Dendritic cell treated with granulocyte-macrophage colony-stimulating factor and Interleukin-4, amounts not matched to agents 40 ng/mL and 50 ng/mL, for 4 days (primary cell): ENCODE data around the gene MACROD1.

Experiments
- H3K27ac Mint-ChIP-seq: one replicate; pipeline ENCODE4 v1.8.0; 2022; ENCODE audit warnings: mild to moderate bottlenecking, mixed read lengths
- H3K27me3 Mint-ChIP-seq: one replicate; pipeline ENCODE4 v1.8.0; 2022; ENCODE audit warnings: mild to moderate bottlenecking, mixed read lengths
- H3K36me3 Mint-ChIP-seq: one replicate; pipeline ENCODE4 v1.8.0; 2022; ENCODE audit warnings: low read depth, mixed read lengths
- H3K4me1 Mint-ChIP-seq: one replicate; pipeline ENCODE4 v1.8.0; 2022; ENCODE audit warnings: low read depth, mixed read lengths
- H3K4me3 Mint-ChIP-seq: one replicate; pipeline ENCODE4 v1.8.0; 2022; ENCODE audit warnings: mild to moderate bottlenecking, moderate library complexity, mixed read lengths
- H3K9me3 Mint-ChIP-seq: one replicate; pipeline ENCODE4 v1.8.0; 2022; ENCODE audit warnings: mixed read lengths
- intact Hi-C: fragments of 100-400 bp; cut with micrococcal nuclease; formaldehyde crosslinking; loops from one replicate; pipeline ENCODE4 v1.15.0; 2022

Gene MACROD1

DNA sequence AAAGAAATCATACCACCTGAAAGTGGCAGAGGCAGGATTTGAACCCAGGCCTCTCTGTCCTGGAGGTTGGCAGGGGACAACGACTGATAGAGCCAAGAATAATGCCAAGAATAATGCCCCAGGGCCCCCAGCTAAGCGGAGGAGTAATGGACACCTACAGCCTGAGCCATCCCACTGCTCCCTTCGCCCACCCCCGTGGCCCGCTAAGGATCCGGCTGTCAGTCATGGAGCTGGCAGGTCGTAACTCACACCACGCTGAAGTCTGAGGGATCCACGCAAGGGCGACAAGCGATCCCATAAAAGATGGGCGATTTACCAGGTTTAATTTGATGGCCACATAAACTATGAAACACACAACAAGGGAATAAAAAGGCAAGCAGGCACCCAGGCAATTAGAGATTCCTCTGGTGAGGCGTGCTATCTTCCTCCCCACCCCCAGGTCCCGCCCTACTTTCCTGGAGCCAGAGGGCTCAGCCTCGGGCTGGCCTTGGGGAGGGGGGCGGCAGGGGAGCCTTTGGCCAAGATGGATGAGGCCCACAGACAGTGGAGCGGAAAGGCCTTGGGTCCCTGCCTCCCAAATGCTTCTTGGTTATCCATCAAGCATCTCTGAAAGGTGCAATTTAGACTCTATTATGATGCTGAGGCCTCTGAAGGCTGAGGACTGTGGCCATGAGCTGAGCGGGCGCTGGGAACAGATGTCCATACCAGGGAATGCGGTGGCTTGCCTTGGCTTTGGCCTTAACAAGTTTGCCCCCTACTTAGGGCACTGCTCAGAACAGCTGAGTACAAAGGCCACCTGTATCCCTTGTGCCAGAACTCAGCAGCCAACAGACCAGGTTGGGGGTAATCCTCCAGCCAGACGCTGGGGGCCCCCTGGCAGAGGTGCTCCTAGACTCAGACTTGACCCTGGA lies 55.2 kb downstream of the MACROD1 start:
- Mint-ChIP-seq H3K4me1 (no peaks in the 10 kb centered on the region), H3K9me3 (no peaks in the 10 kb centered on the region), H3K27me3 (no peaks in the 10 kb centered on the region), H3K4me3 (no peak overlapping the region), H3K36me3 (no peaks in the 10 kb centered on the region), H3K27ac (no peak overlapping the region)
- intact Hi-C loops: no loop called here

DNA sequence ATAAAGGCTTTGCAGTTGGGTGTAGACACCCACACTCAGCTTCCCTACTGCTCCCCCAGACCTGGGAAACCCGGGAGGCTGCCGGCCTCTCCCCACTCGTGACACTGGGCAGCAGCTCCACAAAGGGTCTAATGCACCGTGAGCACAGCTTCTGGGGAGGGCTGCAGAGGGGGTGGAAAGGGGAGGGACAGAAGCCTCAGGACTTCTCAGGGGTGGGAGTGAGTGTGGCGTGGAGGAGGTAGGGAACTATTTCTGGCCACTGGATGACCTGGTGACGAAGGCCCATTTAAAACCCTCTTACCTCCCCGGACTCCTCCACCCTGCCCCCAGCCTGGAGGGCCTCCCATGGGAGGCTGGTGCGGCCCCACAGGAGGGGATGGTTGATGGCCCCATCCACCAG lies 56.6 kb downstream of the MACROD1 start:
- Mint-ChIP-seq H3K36me3 (no peaks in the 10 kb centered on the region), H3K4me1 (no peaks in the 10 kb centered on the region), H3K27me3 (no peaks in the 10 kb centered on the region), H3K4me3 (no peak overlapping the region), H3K27ac (no peak overlapping the region), H3K9me3 (no peaks in the 10 kb centered on the region)
- intact Hi-C loops: no loop called here

DNA sequence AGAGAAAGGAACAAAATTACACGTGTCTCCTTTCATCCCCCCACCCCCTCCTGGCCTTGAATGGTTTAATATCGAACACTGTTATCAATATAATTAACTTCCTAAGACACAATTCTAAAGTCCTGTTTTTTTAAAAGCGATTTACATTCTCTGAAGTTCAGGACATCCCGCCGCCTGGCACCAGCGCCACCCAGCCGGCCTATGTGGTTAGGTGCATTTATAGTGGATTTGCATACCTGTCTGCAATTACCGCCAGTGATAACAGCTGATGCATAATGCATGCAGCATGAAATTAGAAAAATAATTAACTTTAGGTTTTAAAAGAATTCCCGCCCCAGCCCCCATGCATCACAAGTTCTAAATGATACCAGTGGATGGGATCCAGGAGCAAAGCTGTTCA lies 58.6 kb downstream of the MACROD1 start:
- intact Hi-C loops: no loop called here
- H3K4me1 Mint-ChIP-seq: no peaks in the 10 kb centered on the region
- no peak overlapping the region for H3K4me3 Mint-ChIP-seq
- H3K36me3 Mint-ChIP-seq: no peaks in the 10 kb centered on the region
- H3K27ac Mint-ChIP-seq: no peak overlapping the region
- H3K9me3 Mint-ChIP-seq: no peaks in the 10 kb centered on the region
- H3K27me3 Mint-ChIP-seq: no peaks in the 10 kb centered on the region

DNA sequence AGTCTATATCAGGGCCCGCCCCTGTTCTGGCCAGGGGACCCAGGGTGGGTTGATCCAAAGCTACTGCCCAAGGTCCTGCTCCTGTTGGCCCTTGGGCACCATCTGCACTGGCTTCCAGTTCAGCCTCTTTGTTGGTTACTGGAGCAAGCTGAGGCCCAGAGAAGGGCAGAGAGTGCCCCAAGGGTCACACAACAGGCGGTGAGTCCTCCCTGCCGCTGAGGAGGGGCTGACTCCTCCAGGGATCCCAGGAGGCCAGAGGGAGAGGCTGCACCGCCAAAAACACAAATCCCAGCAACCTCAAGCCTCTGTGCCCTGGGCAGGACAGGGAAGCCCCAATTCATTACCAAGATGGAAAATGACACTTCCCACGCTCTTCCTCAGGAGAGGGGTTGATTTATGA lies 61.3 kb downstream of the MACROD1 start:
- intact Hi-C loops: no loop called here
- H3K27ac Mint-ChIP-seq: no peak overlapping the region
- H3K27me3 Mint-ChIP-seq: peaks cover 2% of the 10 kb centered on the region
- no peak overlapping the region for H3K4me3 Mint-ChIP-seq
- H3K4me1 Mint-ChIP-seq: no peaks in the 10 kb centered on the region
- no peaks in the 10 kb centered on the region for H3K36me3 Mint-ChIP-seq
- no peaks in the 10 kb centered on the region for H3K9me3 Mint-ChIP-seq

DNA sequence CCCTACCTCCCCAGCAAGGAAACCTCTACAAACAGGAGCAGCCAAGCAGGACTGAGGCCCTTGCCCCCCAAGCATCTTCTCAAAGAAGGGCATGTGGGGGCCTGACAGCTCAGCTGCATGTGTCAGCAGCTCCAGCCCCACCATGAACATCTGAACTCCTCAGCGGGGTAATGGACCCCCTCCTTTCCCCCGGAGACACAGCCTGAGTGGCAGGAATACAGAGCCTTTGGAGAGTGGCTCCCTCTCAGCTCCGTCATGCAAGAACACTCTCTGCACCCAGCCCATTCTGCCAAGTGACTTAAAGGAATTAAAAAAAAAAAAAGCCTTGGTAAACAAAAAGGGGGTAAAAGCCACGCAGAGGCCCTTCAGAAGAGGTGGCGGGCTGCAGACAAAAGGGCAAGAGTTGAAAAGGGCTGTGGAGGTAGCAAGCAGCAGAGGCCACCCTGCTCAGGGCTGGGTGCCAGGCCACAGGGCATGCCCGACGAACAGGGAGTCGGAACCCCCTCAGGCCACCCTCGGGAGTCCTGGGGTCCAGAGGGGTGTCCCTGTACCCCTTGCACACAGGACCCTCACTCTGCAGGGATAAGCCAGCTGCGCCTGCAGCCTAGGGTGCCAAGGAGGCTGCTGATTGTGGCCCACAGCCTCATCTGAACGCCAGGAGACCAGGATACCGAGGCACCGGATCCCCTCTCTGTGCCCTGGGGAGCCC lies 62.5 kb downstream of the MACROD1 start:
- intact Hi-C loops: no loop called here
- Mint-ChIP-seq H3K27ac (no peak overlapping the region), H3K27me3 (peaks cover 7% of the 10 kb centered on the region), H3K9me3 (no peaks in the 10 kb centered on the region), H3K36me3 (no peaks in the 10 kb centered on the region), H3K4me3 (no peak overlapping the region), H3K4me1 (no peaks in the 10 kb centered on the region)

DNA sequence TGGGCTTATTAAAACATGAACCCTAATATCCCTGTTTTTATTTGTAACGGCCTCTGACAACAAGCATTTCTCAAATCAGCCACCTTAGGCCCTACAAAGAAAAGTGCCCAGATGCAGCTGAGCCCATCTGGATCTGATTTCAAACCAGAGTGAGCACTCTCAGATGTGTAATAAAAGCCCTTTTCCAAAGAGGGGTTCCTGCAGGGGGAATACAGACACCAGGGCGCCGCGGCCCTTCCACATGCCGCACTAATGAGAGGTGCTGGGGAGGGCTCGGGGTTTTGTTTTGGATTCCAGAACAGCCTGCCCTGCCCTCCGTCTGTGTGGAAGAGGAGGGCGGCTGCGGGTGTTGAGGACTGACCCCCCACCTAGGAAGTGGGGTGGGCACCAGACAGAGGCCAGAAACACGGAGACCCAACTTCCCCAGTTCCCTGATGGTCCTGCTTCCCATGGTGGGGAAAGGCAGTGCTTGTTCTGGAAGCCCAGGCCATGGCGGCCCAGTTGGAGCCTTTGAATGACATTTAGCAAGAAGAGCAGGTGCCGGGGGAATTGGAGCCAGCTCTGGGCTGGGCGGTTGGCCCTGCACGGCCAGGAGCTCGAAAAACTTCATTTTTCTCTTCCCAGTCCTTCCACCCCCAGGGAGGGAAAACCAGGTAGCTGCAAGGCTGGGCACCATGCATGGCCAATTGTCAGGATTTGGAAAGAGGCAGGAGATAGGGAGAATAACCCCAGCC lies 63.7 kb downstream of the MACROD1 start:
- intact Hi-C loops: no loop called here
- H3K36me3 Mint-ChIP-seq: no peaks in the 10 kb centered on the region
- peaks cover 12% of the 10 kb centered on the region for H3K27me3 Mint-ChIP-seq
- no peak overlapping the region for H3K27ac Mint-ChIP-seq
- H3K9me3 Mint-ChIP-seq: no peaks in the 10 kb centered on the region
- H3K4me3 Mint-ChIP-seq: no peak overlapping the region
- H3K4me1 Mint-ChIP-seq: no peaks in the 10 kb centered on the region

DNA sequence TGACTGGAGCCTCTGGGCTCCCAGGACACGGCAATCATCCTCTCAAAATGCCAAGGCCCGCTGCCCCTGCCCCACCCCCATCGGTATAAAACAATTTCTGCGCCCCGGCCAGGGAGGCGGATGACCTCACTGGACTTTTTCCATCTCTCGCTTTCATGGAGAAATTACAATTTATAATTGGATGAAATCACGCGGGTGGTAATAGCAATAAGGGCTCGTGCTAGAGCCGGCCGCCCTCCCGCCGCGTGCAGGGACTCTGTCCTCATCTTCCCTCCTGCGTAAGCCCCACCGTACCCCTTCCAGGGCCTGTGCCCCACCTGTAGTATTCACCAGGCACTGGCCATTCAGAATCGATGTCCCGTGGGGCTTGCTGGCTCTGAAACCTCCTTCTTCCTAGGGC lies 64.5 kb downstream of the MACROD1 start:
- Mint-ChIP-seq H3K4me3 (no peak overlapping the region), H3K4me1 (no peaks in the 10 kb centered on the region), H3K9me3 (no peaks in the 10 kb centered on the region), H3K27ac (no peak overlapping the region), H3K27me3 (peaks cover 17% of the 10 kb centered on the region), H3K36me3 (no peaks in the 10 kb centered on the region)
- intact Hi-C loops: no loop called here

DNA sequence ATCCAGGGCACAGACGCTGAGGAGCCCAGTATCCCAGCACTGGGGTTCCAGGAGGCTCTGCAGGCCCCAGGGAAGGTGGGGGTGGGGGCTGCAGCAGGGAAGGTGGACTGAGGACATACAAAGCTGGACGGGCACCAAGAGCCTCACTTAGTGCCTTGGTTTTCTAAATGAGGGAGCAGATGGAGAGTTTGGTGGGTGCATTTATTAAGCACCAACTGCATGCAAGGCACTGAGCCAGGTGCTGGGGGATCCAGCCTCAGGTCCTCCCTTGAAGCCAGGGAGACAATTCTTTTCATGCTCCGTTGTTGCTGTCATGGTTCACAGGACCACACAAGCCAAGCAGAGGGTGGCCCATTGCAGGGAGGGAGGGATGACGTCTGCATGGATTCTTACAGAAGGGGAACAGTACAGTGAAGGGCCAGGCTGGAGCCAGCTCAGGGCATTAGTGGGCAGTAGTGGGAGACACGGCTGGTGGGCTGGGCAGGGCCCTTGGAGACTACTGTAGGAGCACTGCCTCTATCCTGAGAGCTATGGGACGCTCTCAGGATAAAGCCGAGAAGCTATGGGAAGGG lies 65.0 kb downstream of the MACROD1 start:
- Mint-ChIP-seq H3K27ac (no peak overlapping the region), H3K36me3 (no peaks in the 10 kb centered on the region), H3K27me3 (peaks cover 17% of the 10 kb centered on the region), H3K4me3 (no peak overlapping the region), H3K4me1 (no peaks in the 10 kb centered on the region), H3K9me3 (no peaks in the 10 kb centered on the region)
- intact Hi-C loops: no loop called here

DNA sequence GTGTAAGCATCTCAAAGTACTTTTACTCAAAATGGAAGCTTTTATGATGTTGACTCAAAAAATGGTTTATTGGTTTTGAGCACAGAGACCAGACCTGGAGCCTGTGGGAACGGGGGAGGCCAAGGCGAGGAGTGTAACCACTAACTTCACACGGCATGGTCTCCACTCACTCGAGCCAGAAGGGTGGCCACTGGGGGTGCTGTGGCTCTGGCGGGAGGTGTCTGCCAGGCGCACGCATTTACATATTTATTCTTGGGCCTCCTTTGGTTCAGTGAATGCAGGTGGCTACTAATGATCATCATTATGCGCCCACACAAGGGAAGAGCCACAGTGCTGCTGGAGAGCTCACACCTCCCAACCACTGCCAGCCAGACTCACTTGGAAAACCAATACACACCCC lies 65.6 kb downstream of the MACROD1 start:
- Mint-ChIP-seq H3K4me1 (peaks cover 3% of the 10 kb centered on the region), H3K9me3 (no peaks in the 10 kb centered on the region), H3K27ac (no peak overlapping the region), H3K36me3 (no peaks in the 10 kb centered on the region), H3K4me3 (no peak overlapping the region), H3K27me3 (peaks cover 19% of the 10 kb centered on the region)
- intact Hi-C loops: no loop called here

DNA sequence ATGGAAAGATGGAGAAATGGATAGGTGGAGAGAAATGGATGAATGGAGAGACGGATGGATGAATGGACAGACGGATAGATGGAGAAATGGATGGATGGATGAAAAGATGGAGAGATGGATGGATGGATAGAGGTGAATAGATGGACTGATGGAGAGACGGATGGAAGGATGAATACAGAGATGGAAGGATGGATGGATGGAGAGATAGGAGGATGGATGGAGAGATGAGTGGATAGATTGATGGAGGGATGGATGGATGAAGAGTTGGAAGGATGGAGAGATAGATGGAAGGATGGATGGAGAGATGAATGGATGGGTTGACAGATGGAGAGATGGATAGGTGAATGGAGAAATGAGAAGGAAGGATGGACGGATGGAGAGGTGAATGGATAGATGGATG lies 66.5 kb downstream of the MACROD1 start:
- H3K9me3 Mint-ChIP-seq: no peaks in the 10 kb centered on the region
- peaks cover 12% of the 10 kb centered on the region for H3K4me1 Mint-ChIP-seq
- H3K27me3 Mint-ChIP-seq: peaks cover 21% of the 10 kb centered on the region
- H3K4me3 Mint-ChIP-seq: no peak overlapping the region
- H3K27ac Mint-ChIP-seq: no peak overlapping the region
- intact Hi-C loops: no loop called here
- no peaks in the 10 kb centered on the region for H3K36me3 Mint-ChIP-seq

DNA sequence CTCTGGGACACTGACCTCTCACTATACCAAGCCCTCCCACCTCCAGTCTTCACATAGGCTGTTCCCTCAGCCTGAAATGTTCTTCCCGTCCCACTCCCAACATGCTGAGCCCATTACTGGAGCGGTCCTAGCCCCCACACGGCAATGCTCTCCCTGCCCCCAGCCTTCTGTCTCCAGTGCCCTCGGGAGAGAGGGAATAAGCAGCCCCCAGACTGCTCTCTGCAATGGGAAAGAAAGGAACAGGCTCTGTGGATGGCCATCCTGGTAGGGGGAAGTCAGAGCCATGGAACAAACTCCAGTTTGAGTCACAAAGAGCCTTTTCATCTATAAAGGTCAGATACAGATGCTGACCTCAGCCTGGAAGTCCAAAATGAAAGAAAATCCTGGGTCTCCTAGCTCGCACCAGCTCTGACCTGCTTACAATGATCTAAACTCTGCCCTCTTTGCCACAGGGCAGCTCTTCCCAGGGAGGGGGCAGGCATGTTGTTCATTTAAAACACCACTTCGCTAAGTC lies 67.5 kb downstream of the MACROD1 start:
- no peaks in the 10 kb centered on the region for H3K9me3 Mint-ChIP-seq
- intact Hi-C loops: no loop called here
- no peak overlapping the region for H3K4me3 Mint-ChIP-seq
- peaks cover 21% of the 10 kb centered on the region for H3K27me3 Mint-ChIP-seq
- H3K27ac Mint-ChIP-seq: no peak overlapping the region
- no peaks in the 10 kb centered on the region for H3K36me3 Mint-ChIP-seq
- peaks cover 22% of the 10 kb centered on the region for H3K4me1 Mint-ChIP-seq

DNA sequence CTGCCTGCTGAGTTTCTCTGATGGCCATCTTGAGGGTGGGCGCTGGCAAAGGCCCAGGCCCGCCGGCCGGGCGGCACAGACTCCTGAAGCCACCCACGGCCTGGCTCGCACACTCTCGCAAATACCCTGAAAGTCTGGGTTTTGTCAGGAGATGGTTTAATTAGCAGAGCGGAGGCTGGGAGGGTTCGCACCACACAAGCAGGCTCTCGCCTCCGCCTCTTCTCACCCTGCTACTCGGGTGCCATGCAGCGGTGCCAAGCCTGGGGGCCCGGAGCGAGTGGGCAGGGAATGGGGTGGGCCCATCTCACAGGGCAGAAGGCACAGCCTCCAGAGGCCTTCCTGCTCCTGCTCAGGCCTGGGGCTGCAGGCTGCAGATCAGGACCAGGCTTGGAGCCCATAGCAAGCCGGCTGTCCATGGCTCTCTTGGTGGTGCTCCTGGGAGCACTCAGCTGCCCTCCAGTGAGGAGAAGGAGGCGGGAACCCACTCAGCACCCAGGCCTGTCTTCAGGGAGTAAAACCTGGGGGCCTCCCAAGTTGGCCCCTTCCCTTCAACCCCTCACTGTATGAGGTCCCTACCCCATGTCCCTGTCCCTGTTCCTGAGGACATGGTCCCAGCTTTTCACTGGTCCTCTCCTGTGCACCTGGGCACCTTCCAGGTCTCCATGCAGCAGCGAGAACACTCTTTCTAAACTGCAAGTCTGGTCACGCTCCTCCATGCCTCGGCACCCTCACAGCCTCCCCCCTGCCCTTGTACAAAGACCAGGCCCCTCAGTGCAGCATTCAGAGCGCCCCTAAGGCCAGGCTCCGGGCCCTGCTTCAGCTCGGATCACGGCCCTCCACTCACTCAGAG lies 68.2 kb downstream of the MACROD1 start:
- Mint-ChIP-seq H3K27ac (no peak overlapping the region), H3K4me3 (no peak overlapping the region), H3K27me3 (peaks cover 21% of the 10 kb centered on the region), H3K4me1 (peaks cover 27% of the 10 kb centered on the region), H3K9me3 (no peaks in the 10 kb centered on the region), H3K36me3 (no peaks in the 10 kb centered on the region)
- intact Hi-C loops: no loop called here

DNA sequence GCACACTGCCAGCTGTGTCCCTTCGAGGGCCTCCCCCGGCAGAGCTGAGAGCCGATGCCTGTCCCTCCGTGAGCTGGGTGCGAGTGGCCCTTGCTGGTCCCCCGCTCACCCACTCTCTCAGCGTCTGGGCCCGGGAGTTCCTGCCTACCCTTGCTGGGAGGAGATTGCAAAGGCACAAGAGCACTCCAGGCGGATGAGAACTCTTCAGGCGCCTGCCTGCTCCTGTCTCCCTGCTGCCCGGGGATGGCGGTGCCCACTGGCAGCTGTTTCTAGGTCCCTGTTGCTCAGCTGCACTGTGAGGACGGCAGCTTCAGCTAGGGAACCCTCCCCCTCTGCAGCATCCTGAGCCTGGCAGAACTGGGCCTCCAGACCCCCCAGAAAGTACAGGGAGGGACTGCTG lies 69.1 kb downstream of the MACROD1 start:
- Mint-ChIP-seq H3K9me3 (no peaks in the 10 kb centered on the region), H3K36me3 (no peaks in the 10 kb centered on the region), H3K27me3 (peaks cover 21% of the 10 kb centered on the region), H3K27ac (no peak overlapping the region), H3K4me1 (peaks cover 36% of the 10 kb centered on the region), H3K4me3 (no peak overlapping the region)
- intact Hi-C loops: no loop called here
